K562 (cell line): Measurements from ENCODE around the gene TRAF7. TPM values are rescaled to one million over a fixed set of nuclear protein-coding genes. Genes with fewer than 3 reads are reported as not detected.

Experiments
- BCL6 ChIP-seq: fragments of 250-450 bp; sonication (Bioruptor Pico); IDR thresholded peaks from 2 replicates; pipeline ENCODE4 v1.4.0; 2020
- HMBOX1 ChIP-seq: sonication (generic); IDR thresholded peaks from 2 replicates; pipeline ENCODE4 v1.6.1; 2016
- MAZ ChIP-seq, 2 experiments: fragments of 450-650 bp in 1 of 2; sonication (generic) in 1 of 2; formaldehyde crosslinking; IDR thresholded peaks in 1 of 2; conservative IDR thresholded peaks in 1 of 2; 2 replicates each; pipeline versions ENCODE4 v1.4.0 to v1.5.0; 2020; ENCODE audit warnings: mild to moderate bottlenecking in 1 of 2, missing genetic modification reagents in 1 of 2
- RNF2 ChIP-seq: sonication (generic); IDR thresholded peaks from 2 replicates; pipeline ENCODE4 v1.6.1; 2016
- SP1 ChIP-seq: sonication (generic); formaldehyde crosslinking; IDR thresholded peaks from 2 replicates; pipeline ENCODE4 v1.8.1; 2022; ENCODE audit warnings: mild to moderate bottlenecking, missing genetic modification reagents
- SP2 ChIP-seq: IDR thresholded peaks from 2 replicates; pipeline ENCODE4 v1.6.1; 2011; ENCODE audit warnings: mild to moderate bottlenecking, low read depth, low read length, moderate library complexity; ENCODE audit not compliant: poor library complexity, severe bottlenecking; ENCODE audit errors: extremely low read depth
- TAL1 ChIP-seq: fragments of 450-650 bp; IDR thresholded peaks from 2 replicates; pipeline ENCODE4 v1.6.1; 2016; ENCODE audit warnings: mild to moderate bottlenecking
- TARDBP ChIP-seq: fragments of 450-650 bp; IDR thresholded peaks from 2 replicates; pipeline ENCODE4 v1.6.1; 2016
- ZNF609 ChIP-seq: sonication (generic); formaldehyde crosslinking; IDR thresholded peaks from 2 replicates; pipeline ENCODE4 v1.8.1; 2023; ENCODE audit warnings: missing genetic modification reagents, mild to moderate bottlenecking, borderline replicate concordance
- polyA plus RNA-seq, 8 experiments: library from polyadenylated mRNA; depleted of rRNA in 4 of 8; stranded (reverse) in 5 of 8; unstranded in 3 of 8; fragments of >200 nt; fragmentation: Nextera tagmentation in 2 of 8; fragmentation: Illumina TruSeq in 1 of 8; extraction: Ambion mirVana in 2 of 8; extraction: Trizol in 1 of 8; gene quantifications; 2 replicates each; pipeline versions ENCODE4 v1.2.1 to v1.2.3, GENCODE V29; 2011 to 2014; ENCODE audit warnings: inconsistent platforms in 1 of 8, missing spikeins in 1 of 8
- total RNA-seq, 7 experiments: library from RNA; depleted of rRNA in 6 of 7; stranded (reverse); fragments of >200 nt in 6 of 7; fragmentation: Illumina TruSeq in 2 of 7; extraction: Trizol in 2 of 7; gene quantifications; 2 replicates each; pipeline versions ENCODE4 v1.2.1 to v1.2.3, GENCODE V29; 2011 to 2021; ENCODE audit warnings: low replicate concordance in 1 of 7
- TF ChIP-seq, protein P1 (sequence below): fragments of 150-350 bp; IDR thresholded peaks from 2 replicates; pipeline ENCODE4 v1.6.1; 2014; ENCODE audit warnings: low read depth, mild to moderate bottlenecking, low read length, borderline replicate concordance

TRAF7 gene
- total and polyA plus RNA-seq, 9 of the 15 experiments (the other 6 are each of a cell fraction or from before 2014, with no cell fraction given): 1.1 to 113 (median 41.6) TPM

GRCh38 chr16:2214719-2214968 lies 59.1 kb downstream of the TRAF7 start, which contains the start of gene PGP (continued):
- TF ChIP-seq, protein P1, sequence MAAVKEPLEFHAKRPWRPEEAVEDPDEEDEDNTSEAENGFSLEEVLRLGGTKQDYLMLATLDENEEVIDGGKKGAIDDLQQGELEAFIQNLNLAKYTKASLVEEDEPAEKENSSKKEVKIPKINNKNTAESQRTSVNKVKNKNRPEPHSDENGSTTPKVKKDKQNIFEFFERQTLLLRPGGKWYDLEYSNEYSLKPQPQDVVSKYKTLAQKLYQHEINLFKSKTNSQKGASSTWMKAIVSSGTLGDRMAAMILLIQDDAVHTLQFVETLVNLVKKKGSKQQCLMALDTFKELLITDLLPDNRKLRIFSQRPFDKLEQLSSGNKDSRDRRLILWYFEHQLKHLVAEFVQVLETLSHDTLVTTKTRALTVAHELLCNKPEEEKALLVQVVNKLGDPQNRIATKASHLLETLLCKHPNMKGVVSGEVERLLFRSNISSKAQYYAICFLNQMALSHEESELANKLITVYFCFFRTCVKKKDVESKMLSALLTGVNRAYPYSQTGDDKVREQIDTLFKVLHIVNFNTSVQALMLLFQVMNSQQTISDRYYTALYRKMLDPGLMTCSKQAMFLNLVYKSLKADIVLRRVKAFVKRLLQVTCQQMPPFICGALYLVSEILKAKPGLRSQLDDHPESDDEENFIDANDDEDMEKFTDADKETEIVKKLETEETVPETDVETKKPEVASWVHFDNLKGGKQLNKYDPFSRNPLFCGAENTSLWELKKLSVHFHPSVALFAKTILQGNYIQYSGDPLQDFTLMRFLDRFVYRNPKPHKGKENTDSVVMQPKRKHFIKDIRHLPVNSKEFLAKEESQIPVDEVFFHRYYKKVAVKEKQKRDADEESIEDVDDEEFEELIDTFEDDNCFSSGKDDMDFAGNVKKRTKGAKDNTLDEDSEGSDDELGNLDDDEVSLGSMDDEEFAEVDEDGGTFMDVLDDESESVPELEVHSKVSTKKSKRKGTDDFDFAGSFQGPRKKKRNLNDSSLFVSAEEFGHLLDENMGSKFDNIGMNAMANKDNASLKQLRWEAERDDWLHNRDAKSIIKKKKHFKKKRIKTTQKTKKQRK: peak; percentile 61; the same call in 1 of the 2 replicates
- TF ChIP-seq SP1 (CRISPR knock-in tag) (no peak), TARDBP (no peak), SP2 (peak; percentile 84), TAL1 (no peak), MAZ (CRISPR knock-in tag; conservative IDR thresholded peaks at IDR 0.05 in 1 of 2, IDR thresholded peaks at IDR 0.05 in 1 of 2) (no peak), ZNF609 (CRISPR knock-in tag) (no peak), HMBOX1 (no peak), RNF2 (no peak), BCL6 (CRISPR knock-in tag) (peak; percentile 67; the same call in 1 of the 2 replicates)
